SK-N-SH treated with all-trans-retinoic acid at 6 μM for 48 hours (cell line): ENCODE data around the gene IFI27L1.

Experiments
- ATAC-seq: fragments of 200-7000 bp; cut with Tn5 transposase; 3 replicates; pipeline ENCODE4 v1.9.1; 2020; ENCODE audit warnings: mild to moderate bottlenecking, moderate library complexity
- ARNTL ChIP-seq: fragments of 450-650 bp; formaldehyde crosslinking; IDR thresholded peaks from 2 replicates; pipeline ENCODE4 v1.5.0; 2020; ENCODE audit warnings: low read depth, mild to moderate bottlenecking, moderate library complexity, borderline replicate concordance
- BACH2 ChIP-seq: fragments of 250-450 bp; sonication (Bioruptor Pico); IDR thresholded peaks from 2 replicates; pipeline ENCODE4 v1.9.0; 2021; ENCODE audit warnings: mild to moderate bottlenecking, borderline replicate concordance
- ESRRG ChIP-seq: fragments of 250-450 bp; sonication (Bioruptor Pico); IDR thresholded peaks from 2 replicates; pipeline ENCODE4 v1.6.1; 2021; ENCODE audit warnings: mild to moderate bottlenecking
- GLIS3 ChIP-seq: fragments of 250-450 bp; sonication (Bioruptor Pico); IDR thresholded peaks from 2 replicates; pipeline ENCODE4 v1.5.0; 2020; ENCODE audit warnings: mild to moderate bottlenecking, moderate library complexity
- ISL1 ChIP-seq: fragments of 250-450 bp; sonication (Bioruptor Pico); IDR thresholded peaks from 2 replicates; pipeline ENCODE4 v2.1.2; 2022; ENCODE audit warnings: mild to moderate bottlenecking, moderate library complexity
- OSR1 ChIP-seq: fragments of 250-450 bp; sonication (Bioruptor Pico); IDR thresholded peaks from 2 replicates; pipeline ENCODE4 v1.8.0; 2022; ENCODE audit warnings: moderate library complexity, mild to moderate bottlenecking, inconsistent platforms
- PPARA ChIP-seq: fragments of 250-450 bp; sonication (Bioruptor Pico); IDR thresholded peaks from 2 replicates; pipeline ENCODE4 v1.5.0; 2020; ENCODE audit warnings: mild to moderate bottlenecking, borderline replicate concordance
- RARB ChIP-seq: fragments of 250-450 bp; sonication (Bioruptor Pico); IDR thresholded peaks from 2 replicates; pipeline ENCODE4 v1.8.0; 2021; ENCODE audit warnings: mild to moderate bottlenecking, moderate library complexity
- SNAI2 ChIP-seq: fragments of 250-450 bp; sonication (Bioruptor Pico); IDR thresholded peaks from 2 replicates; pipeline ENCODE4 v1.5.0; 2020; ENCODE audit warnings: mild to moderate bottlenecking, moderate library complexity
- TCF4 ChIP-seq: fragments of 250-450 bp; sonication (Bioruptor Pico); IDR thresholded peaks from 2 replicates; pipeline ENCODE4 v1.8.0; 2021; ENCODE audit warnings: mild to moderate bottlenecking, moderate library complexity, borderline replicate concordance
- TOX ChIP-seq: fragments of 250-450 bp; sonication (Bioruptor Pico); IDR thresholded peaks from 2 replicates; pipeline ENCODE4 v1.8.0; 2021; ENCODE audit warnings: mild to moderate bottlenecking, moderate library complexity, borderline replicate concordance
- ZC3H10 ChIP-seq: fragments of 250-450 bp; sonication (Bioruptor Pico); IDR thresholded peaks from 2 replicates; pipeline ENCODE4 v1.5.1; 2021; ENCODE audit warnings: mild to moderate bottlenecking, moderate library complexity
- ZFP30 ChIP-seq: fragments of 450-650 bp; formaldehyde crosslinking; IDR thresholded peaks from 2 replicates; pipeline ENCODE4 v1.5.0; 2022; ENCODE audit warnings: mild to moderate bottlenecking, moderate library complexity
- ZNF565 ChIP-seq: fragments of 450-650 bp; formaldehyde crosslinking; conservative IDR thresholded peaks from 2 replicates; pipeline ENCODE4 v1.5.0; 2020; ENCODE audit warnings: low read depth, mild to moderate bottlenecking, moderate library complexity
- ZNF70 ChIP-seq: fragments of 450-650 bp; formaldehyde crosslinking; IDR thresholded peaks from 2 replicates; pipeline ENCODE4 v1.5.0; 2020; ENCODE audit warnings: mild to moderate bottlenecking, moderate library complexity
- ZNF8 ChIP-seq: fragments of 450-650 bp; formaldehyde crosslinking; IDR thresholded peaks from 2 replicates; pipeline ENCODE4 v1.5.0; 2020; ENCODE audit warnings: mild to moderate bottlenecking, moderate library complexity
- TF ChIP-seq, protein P1 (sequence below): fragments of 250-450 bp; sonication (Bioruptor Pico); IDR thresholded peaks from 2 replicates; pipeline ENCODE4 v1.5.0; 2020; ENCODE audit warnings: mild to moderate bottlenecking, moderate library complexity
- TF ChIP-seq, protein P2 (sequence below): fragments of 250-450 bp; sonication (Bioruptor Pico); IDR thresholded peaks from 2 replicates; pipeline ENCODE4 v1.5.1; 2021; ENCODE audit warnings: mild to moderate bottlenecking, moderate library complexity
- TF ChIP-seq, protein P3 (sequence below): fragments of 250-450 bp; sonication (Bioruptor Pico); IDR thresholded peaks from 2 replicates; pipeline ENCODE4 v1.5.1; 2020; ENCODE audit warnings: low read depth, mild to moderate bottlenecking, moderate library complexity
- TF ChIP-seq, protein P4 (sequence below): fragments of 250-450 bp; sonication (Bioruptor Pico); IDR thresholded peaks from 2 replicates; pipeline ENCODE4 v1.8.0; 2020; ENCODE audit warnings: mild to moderate bottlenecking, moderate library complexity, borderline replicate concordance
- TF ChIP-seq, protein P5 (sequence below): fragments of 250-450 bp; sonication (Bioruptor Pico); IDR thresholded peaks from 2 replicates; pipeline ENCODE4 v1.8.0; 2021; ENCODE audit warnings: low read depth, mild to moderate bottlenecking, moderate library complexity, borderline replicate concordance

Gene IFI27L1, protein sequence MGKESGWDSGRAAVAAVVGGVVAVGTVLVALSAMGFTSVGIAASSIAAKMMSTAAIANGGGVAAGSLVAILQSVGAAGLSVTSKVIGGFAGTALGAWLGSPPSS

DNA sequence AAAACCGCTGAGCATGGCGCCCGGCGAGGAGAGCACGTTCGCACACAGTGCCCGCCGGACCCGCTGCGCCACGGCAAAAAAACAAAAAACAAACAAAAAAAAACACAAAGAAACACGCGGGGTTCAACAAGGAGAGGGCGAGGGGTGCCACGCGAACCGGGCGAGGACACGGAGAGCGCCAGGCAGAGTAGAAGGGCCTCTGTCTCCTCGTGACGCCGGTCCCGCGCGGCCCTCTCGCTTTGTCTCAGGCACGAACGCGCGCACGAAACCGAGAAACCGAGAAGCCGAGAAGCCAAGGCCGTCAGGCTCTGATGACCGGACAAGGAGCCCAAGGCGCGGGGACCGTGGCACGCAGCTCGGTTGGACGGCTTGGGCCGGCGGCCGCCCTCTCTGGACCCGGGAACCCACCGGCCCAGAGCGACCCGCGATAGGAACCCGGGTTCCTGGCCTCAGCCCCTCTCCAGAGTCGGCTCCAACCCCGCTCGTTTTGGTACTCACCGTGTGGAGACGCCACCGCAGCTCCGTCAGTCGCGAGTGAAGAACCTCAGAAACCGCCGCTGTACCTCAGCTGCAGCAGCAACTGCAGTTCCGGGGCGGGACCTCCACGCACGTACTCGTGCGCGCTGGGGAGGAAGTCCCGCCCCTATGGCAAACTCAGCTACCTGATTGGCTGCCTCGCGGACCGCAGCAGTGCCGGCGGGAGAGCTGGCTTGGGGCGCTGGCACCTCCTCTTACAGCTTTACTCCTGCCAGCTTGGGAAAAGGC, at the start of gene IFI27L1, which contains the start of gene DDX24:
Gene IFI27L1 (plus strand): TSS at position 690 of the 765 bp plus-strand sequence. CDS start 15,628 bp downstream, outside the sequence.
Gene DDX24 (minus strand): TSS at position 582 of the 765 bp plus-strand sequence. CDS start 1,460 bp downstream, outside the sequence.
- TF ChIP-seq, protein P1, sequence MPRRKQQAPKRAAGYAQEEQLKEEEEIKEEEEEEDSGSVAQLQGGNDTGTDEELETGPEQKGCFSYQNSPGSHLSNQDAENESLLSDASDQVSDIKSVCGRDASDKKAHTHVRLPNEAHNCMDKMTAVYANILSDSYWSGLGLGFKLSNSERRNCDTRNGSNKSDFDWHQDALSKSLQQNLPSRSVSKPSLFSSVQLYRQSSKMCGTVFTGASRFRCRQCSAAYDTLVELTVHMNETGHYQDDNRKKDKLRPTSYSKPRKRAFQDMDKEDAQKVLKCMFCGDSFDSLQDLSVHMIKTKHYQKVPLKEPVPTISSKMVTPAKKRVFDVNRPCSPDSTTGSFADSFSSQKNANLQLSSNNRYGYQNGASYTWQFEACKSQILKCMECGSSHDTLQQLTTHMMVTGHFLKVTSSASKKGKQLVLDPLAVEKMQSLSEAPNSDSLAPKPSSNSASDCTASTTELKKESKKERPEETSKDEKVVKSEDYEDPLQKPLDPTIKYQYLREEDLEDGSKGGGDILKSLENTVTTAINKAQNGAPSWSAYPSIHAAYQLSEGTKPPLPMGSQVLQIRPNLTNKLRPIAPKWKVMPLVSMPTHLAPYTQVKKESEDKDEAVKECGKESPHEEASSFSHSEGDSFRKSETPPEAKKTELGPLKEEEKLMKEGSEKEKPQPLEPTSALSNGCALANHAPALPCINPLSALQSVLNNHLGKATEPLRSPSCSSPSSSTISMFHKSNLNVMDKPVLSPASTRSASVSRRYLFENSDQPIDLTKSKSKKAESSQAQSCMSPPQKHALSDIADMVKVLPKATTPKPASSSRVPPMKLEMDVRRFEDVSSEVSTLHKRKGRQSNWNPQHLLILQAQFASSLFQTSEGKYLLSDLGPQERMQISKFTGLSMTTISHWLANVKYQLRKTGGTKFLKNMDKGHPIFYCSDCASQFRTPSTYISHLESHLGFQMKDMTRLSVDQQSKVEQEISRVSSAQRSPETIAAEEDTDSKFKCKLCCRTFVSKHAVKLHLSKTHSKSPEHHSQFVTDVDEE: no peak
- TF ChIP-seq ZNF8 (CRISPR knock-in tag): no peak
- TF ChIP-seq BACH2 (CRISPR knock-in tag): no peak
- no peak for TF ChIP-seq ZNF565 (CRISPR knock-in tag)
- TF ChIP-seq, protein P2, sequence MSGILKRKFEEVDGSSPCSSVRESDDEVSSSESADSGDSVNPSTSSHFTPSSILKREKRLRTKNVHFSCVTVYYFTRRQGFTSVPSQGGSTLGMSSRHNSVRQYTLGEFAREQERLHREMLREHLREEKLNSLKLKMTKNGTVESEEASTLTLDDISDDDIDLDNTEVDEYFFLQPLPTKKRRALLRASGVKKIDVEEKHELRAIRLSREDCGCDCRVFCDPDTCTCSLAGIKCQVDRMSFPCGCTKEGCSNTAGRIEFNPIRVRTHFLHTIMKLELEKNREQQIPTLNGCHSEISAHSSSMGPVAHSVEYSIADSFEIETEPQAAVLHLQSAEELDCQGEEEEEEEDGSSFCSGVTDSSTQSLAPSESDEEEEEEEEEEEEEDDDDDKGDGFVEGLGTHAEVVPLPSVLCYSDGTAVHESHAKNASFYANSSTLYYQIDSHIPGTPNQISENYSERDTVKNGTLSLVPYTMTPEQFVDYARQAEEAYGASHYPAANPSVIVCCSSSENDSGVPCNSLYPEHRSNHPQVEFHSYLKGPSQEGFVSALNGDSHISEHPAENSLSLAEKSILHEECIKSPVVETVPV (CRISPR knock-in tag): no peak
- TF ChIP-seq TCF4 (CRISPR knock-in tag): no peak
- TF ChIP-seq SNAI2 (CRISPR knock-in tag): no peak
- TF ChIP-seq, protein P3, sequence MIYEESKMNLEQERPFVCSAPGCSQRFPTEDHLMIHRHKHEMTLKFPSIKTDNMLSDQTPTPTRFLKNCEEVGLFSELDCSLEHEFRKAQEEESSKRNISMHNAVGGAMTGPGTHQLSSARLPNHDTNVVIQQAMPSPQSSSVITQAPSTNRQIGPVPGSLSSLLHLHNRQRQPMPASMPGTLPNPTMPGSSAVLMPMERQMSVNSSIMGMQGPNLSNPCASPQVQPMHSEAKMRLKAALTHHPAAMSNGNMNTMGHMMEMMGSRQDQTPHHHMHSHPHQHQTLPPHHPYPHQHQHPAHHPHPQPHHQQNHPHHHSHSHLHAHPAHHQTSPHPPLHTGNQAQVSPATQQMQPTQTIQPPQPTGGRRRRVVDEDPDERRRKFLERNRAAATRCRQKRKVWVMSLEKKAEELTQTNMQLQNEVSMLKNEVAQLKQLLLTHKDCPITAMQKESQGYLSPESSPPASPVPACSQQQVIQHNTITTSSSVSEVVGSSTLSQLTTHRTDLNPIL (CRISPR knock-in tag): no peak
- TF ChIP-seq RARB (CRISPR knock-in tag): no peak
- TF ChIP-seq ISL1 (CRISPR knock-in tag): no peak
- TF ChIP-seq TOX (CRISPR knock-in tag): no peak
- no peak for TF ChIP-seq GLIS3 (CRISPR knock-in tag)
- TF ChIP-seq OSR1 (CRISPR knock-in tag): no peak
- TF ChIP-seq ZFP30: no peak
- ATAC-seq: peak; percentile 99

DNA sequence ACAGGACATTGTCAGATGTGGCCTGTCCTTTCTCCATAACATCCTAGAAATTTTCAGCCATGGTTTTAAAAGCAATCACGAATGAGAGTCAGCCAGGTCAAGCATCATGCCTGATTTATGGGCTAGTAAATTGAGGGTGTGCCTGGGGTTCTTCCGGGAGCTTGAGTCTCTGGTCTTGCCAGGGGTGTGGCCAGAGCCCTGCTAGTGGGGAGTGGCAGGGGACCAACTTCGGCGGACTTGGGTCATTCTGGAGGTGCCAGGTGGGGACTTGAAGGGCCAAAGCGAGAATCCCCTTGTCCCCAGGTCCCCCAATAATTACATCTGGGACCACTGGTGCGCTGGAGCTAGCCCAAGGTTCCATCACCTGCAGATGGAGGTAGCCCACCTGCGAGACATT, 49.2 kb upstream of the IFI27L1 start:
- ATAC-seq: no peak
- no peak for TF ChIP-seq SNAI2 (CRISPR knock-in tag)
- no peak for TF ChIP-seq ZC3H10 (CRISPR knock-in tag)
- TF ChIP-seq, protein P4, sequence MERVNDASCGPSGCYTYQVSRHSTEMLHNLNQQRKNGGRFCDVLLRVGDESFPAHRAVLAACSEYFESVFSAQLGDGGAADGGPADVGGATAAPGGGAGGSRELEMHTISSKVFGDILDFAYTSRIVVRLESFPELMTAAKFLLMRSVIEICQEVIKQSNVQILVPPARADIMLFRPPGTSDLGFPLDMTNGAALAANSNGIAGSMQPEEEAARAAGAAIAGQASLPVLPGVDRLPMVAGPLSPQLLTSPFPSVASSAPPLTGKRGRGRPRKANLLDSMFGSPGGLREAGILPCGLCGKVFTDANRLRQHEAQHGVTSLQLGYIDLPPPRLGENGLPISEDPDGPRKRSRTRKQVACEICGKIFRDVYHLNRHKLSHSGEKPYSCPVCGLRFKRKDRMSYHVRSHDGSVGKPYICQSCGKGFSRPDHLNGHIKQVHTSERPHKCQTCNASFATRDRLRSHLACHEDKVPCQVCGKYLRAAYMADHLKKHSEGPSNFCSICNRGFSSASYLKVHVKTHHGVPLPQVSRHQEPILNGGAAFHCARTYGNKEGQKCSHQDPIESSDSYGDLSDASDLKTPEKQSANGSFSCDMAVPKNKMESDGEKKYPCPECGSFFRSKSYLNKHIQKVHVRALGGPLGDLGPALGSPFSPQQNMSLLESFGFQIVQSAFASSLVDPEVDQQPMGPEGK: no peak
- TF ChIP-seq ZNF565 (CRISPR knock-in tag): no peak
- TF ChIP-seq ZNF70: no peak
- TF ChIP-seq ZFP30: no peak
- no peak for TF ChIP-seq ESRRG (CRISPR knock-in tag)
- TF ChIP-seq, protein P3 (CRISPR knock-in tag): no peak

DNA sequence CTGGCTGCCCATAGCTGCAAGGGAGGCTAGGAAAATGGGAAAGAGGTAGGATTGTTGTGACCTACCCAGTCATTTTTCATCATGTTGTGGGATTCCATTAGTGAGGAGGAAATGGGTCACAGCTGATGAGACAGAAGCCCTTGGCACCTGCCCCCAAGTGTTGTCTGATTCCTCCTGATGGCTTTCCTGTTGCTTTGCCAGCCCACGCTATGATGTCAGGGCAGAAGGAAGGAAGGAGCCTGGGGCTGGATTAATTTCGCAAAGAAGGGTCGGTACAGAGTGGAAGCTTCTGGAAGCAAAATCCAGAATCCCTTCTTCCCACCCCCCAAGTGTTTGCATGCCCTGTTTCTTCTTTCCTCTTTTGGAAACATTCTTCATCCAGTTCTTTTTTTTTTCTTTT, 46.2 kb upstream of the IFI27L1 start:
- no peak for ATAC-seq
- TF ChIP-seq ESRRG (CRISPR knock-in tag) (no peak), ISL1 (CRISPR knock-in tag) (no peak), ZC3H10 (CRISPR knock-in tag) (no peak), PPARA (CRISPR knock-in tag) (no peak), ZNF8 (CRISPR knock-in tag) (no peak), BACH2 (CRISPR knock-in tag) (no peak), ZNF70 (no peak), GLIS3 (CRISPR knock-in tag) (no peak), ARNTL (CRISPR knock-in tag) (no peak)
- TF ChIP-seq, protein P2 (CRISPR knock-in tag): no peak
- TF ChIP-seq, protein P5, sequence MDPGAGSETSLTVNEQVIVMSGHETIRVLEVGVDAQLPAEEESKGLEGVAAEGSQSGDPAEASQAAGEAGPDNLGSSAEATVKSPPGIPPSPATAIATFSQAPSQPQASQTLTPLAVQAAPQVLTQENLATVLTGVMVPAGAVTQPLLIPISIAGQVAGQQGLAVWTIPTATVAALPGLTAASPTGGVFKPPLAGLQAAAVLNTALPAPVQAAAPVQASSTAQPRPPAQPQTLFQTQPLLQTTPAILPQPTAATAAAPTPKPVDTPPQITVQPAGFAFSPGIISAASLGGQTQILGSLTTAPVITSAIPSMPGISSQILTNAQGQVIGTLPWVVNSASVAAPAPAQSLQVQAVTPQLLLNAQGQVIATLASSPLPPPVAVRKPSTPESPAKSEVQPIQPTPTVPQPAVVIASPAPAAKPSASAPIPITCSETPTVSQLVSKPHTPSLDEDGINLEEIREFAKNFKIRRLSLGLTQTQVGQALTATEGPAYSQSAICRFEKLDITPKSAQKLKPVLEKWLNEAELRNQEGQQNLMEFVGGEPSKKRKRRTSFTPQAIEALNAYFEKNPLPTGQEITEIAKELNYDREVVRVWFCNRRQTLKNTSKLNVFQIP (CRISPR knock-in tag): no peak
